ENCODE results near the gene ZNF185.

- TF ChIP-seq CTCF (IDR thresholded peaks at IDR 0.05 in 2 of 3, conservative IDR thresholded peaks at IDR 0.05 in 1 of 3; ENCODE audit: borderline replicate concordance in 1 of 3, insufficient read depth in 1 of 3, low read depth in 2 of 3, low read length in 2 of 3) (no peak), POLR2A (IDR thresholded peaks at IDR 0.05; ENCODE audit: borderline replicate concordance, extremely low read depth, insufficient read depth, insufficient read length) (no peak), EZH2 (IDR thresholded peaks at IDR 0.05) (no peak), JUND (IDR thresholded peaks at IDR 0.05) (no peak), YY1 (IDR thresholded peaks at IDR 0.05; ENCODE audit: extremely low read depth, insufficient replicate concordance, low read depth, low read length) (no peak), EZH2phosphoT487 (IDR thresholded peaks at IDR 0.05; ENCODE audit: borderline replicate concordance) (no peak)
Observed at GRCh38 chrX:152898442-152898841, 575 bp downstream of the ZNF185 start.

All from HCT116 (cell line).